Activated naive CD4-positive, alpha-beta T cell treated with anti-CD3 and anti-CD28 coated beads, Interleukin-2, amount 50 U/mL, for 16 hours (primary cell): ENCODE data around the gene CACNA1C.

Experiments
- DNase-seq: peaks from one replicate; pipeline ENCODE4 v3.0.0-alpha.2; 2020

CACNA1C gene

GRCh38 chr12:2641207-2641606, 588.4 kb downstream of the CACNA1C start:
- no peak for DNase-seq

GRCh38 chr12:2641761-2642160, 589.0 kb downstream of the CACNA1C start:
- no peak for DNase-seq

- DNase-seq: no peak
Measured at GRCh38 chr12:2642176-2642892, 589.5 kb downstream of the CACNA1C start.

- DNase-seq: no peak
Measured at GRCh38 chr12:2642896-2643425, 590.2 kb downstream of the CACNA1C start.

- DNase-seq: no peak
Measured at GRCh38 chr12:2643576-2644135, 590.9 kb downstream of the CACNA1C start.

- no peak for DNase-seq
Measured at GRCh38 chr12:2644683-2645405, 592.1 kb downstream of the CACNA1C start.

GRCh38 chr12:2645460-2645859, 592.7 kb downstream of the CACNA1C start:
- DNase-seq: no peak

- DNase-seq: no peak
Measured at GRCh38 chr12:2646341-2646740, 593.6 kb downstream of the CACNA1C start.

GRCh38 chr12:2647186-2647585, 594.4 kb downstream of the CACNA1C start:
- no peak for DNase-seq

- no peak for DNase-seq
Measured at GRCh38 chr12:2648406-2648805, 595.6 kb downstream of the CACNA1C start.

- no peak for DNase-seq
Measured at GRCh38 chr12:2649201-2650030, 596.6 kb downstream of the CACNA1C start.

GRCh38 chr12:2650261-2651067, 597.7 kb downstream of the CACNA1C start:
- DNase-seq: no peak

GRCh38 chr12:2651068-2651965, 598.5 kb downstream of the CACNA1C start:
- no peak for DNase-seq

GRCh38 chr12:2652011-2652400, 599.2 kb downstream of the CACNA1C start:
- DNase-seq: no peak

- DNase-seq: no peak
Measured at GRCh38 chr12:2652401-2653081, 599.8 kb downstream of the CACNA1C start.

- no peak for DNase-seq
Measured at GRCh38 chr12:2653461-2653965, 600.7 kb downstream of the CACNA1C start.

- DNase-seq: no peak
Measured at GRCh38 chr12:2654311-2654710, 601.5 kb downstream of the CACNA1C start.

GRCh38 chr12:2654741-2655140, 602.0 kb downstream of the CACNA1C start:
- no peak for DNase-seq

- DNase-seq: no peak
Measured at GRCh38 chr12:2662524-2662923, 609.7 kb downstream of the CACNA1C start.
